Osteoblast (primary cell): Measurements from ENCODE around the gene EFNB2. TPM values are rescaled to one million over a fixed set of nuclear protein-coding genes. Genes with fewer than 3 reads are reported as not detected.

Experiments used
- DNase-seq: peaks from one replicate; pipeline ENCODE4 v3.0.0; 2011; ENCODE audit warnings: low spot score, mixed read lengths; ENCODE audit not compliant: insufficient read length; ENCODE audit errors: missing footprints
- H2AFZ ChIP-seq: 2 replicates; pipeline ENCODE4 v1.6.0; 2011; ENCODE audit warnings: mild to moderate bottlenecking, low read length
- H3K27ac ChIP-seq: 2 replicates; pipeline ENCODE4 v1.5.1; 2011; ENCODE audit warnings: mild to moderate bottlenecking, low read depth, low read length, moderate library complexity
- H3K27me3 ChIP-seq: 2 replicates; pipeline ENCODE4 v1.6.0; 2012; ENCODE audit warnings: mild to moderate bottlenecking, control low read depth, inconsistent platforms, low read length, moderate library complexity; ENCODE audit not compliant: insufficient read depth
- H3K36me3 ChIP-seq: 2 replicates; pipeline ENCODE4 v1.5.1; 2011; ENCODE audit warnings: mild to moderate bottlenecking, low read length, control low read depth, moderate library complexity; ENCODE audit not compliant: insufficient read depth
- H3K4me1 ChIP-seq: 2 replicates; pipeline ENCODE4 v1.5.1; 2011; ENCODE audit warnings: mild to moderate bottlenecking, low read length, control low read depth, moderate library complexity; ENCODE audit not compliant: insufficient read depth
- H3K4me2 ChIP-seq: 2 replicates; pipeline ENCODE4 v1.6.0; 2011; ENCODE audit warnings: mild to moderate bottlenecking, low read length; ENCODE audit not compliant: insufficient read depth
- H3K4me3 ChIP-seq: fragments of 200-600 bp; sonication (generic); 3 replicates; pipeline ENCODE4 v1.5.1; 2012; ENCODE audit warnings: mild to moderate bottlenecking, low read length, inconsistent platforms; ENCODE audit not compliant: insufficient read depth
- H3K79me2 ChIP-seq: 2 replicates; pipeline ENCODE4 v1.6.0; 2012; ENCODE audit warnings: mild to moderate bottlenecking, low read length, control low read depth, inconsistent platforms; ENCODE audit not compliant: insufficient read depth
- H3K9me3 ChIP-seq: 2 replicates; pipeline ENCODE4 v1.5.1; 2011; ENCODE audit warnings: low read depth, low read length, control low read depth
- H4K20me1 ChIP-seq: 2 replicates; pipeline ENCODE4 v1.6.0; 2012; ENCODE audit warnings: mild to moderate bottlenecking, low read length, control low read depth; ENCODE audit not compliant: insufficient read depth
- CTCF ChIP-seq: IDR thresholded peaks from 2 replicates; pipeline ENCODE4 v1.5.1; 2011; ENCODE audit warnings: mild to moderate bottlenecking, low read depth, low read length, moderate library complexity; ENCODE audit errors: extremely low read depth
- total RNA-seq: library from RNA; depleted of rRNA; stranded (reverse); fragments of >200 nt; gene quantifications from 2 replicates; pipeline ENCODE4 v1.2.3, GENCODE V29; 2012

The EFNB2 gene
- total RNA-seq, 1 donor, result 17.0 TPM

- Histone ChIP-seq H3K4me1 (no peaks in the 10 kb centered on the region), H2AFZ (no peak overlapping the region), H3K4me2 (no peak overlapping the region), H3K27me3 (no peaks in the 10 kb centered on the region), H3K27ac (no peak overlapping the region), H3K79me2 (no peaks in the 10 kb centered on the region), H3K36me3 (no peaks in the 10 kb centered on the region), H4K20me1 (no peaks in the 10 kb centered on the region), H3K4me3 (no peak overlapping the region), H3K9me3 (no peaks in the 10 kb centered on the region)
- TF ChIP-seq CTCF, result no peak
- DNase-seq, result no peak
Observed at GRCh38 chr13:106477303-106477702, 58.2 kb downstream of the EFNB2 start.

- H4K20me1 ChIP-seq, result no peaks in the 10 kb centered on the region
- H3K27ac ChIP-seq, result no peak overlapping the region
- H3K9me3 ChIP-seq, result no peaks in the 10 kb centered on the region
- H3K27me3 ChIP-seq, result no peaks in the 10 kb centered on the region
- no peak for DNase-seq
- no peak overlapping the region for H3K4me3 ChIP-seq
- no peak overlapping the region for H3K4me2 ChIP-seq
- no peak overlapping the region for H2AFZ ChIP-seq
- H3K79me2 ChIP-seq, result no peaks in the 10 kb centered on the region
- no peak for TF ChIP-seq CTCF
- H3K36me3 ChIP-seq, result no peaks in the 10 kb centered on the region
- H3K4me1 ChIP-seq, result peaks cover 6% of the 10 kb centered on the region
Observed at GRCh38 chr13:106475852-106476251, 59.6 kb downstream of the EFNB2 start.

- Histone ChIP-seq H3K79me2 (no peaks in the 10 kb centered on the region), H4K20me1 (no peaks in the 10 kb centered on the region), H3K4me3 (no peak overlapping the region), H3K9me3 (no peaks in the 10 kb centered on the region), H3K36me3 (no peaks in the 10 kb centered on the region), H3K27me3 (no peaks in the 10 kb centered on the region), H2AFZ (no peak overlapping the region), H3K4me1 (peaks cover 6% of the 10 kb centered on the region), H3K27ac (no peak overlapping the region), H3K4me2 (no peak overlapping the region)
- no peak for DNase-seq
- no peak for TF ChIP-seq CTCF
Observed at GRCh38 chr13:106474912-106475311, 60.5 kb downstream of the EFNB2 start.

- Histone ChIP-seq H3K4me1 (peaks cover 6% of the 10 kb centered on the region), H3K79me2 (no peaks in the 10 kb centered on the region), H3K27ac (no peak overlapping the region), H3K9me3 (no peaks in the 10 kb centered on the region), H2AFZ (peak overlapping the region; percentile 83), H3K4me3 (no peak overlapping the region), H3K36me3 (no peaks in the 10 kb centered on the region), H3K4me2 (no peak overlapping the region), H4K20me1 (no peaks in the 10 kb centered on the region), H3K27me3 (no peaks in the 10 kb centered on the region)
- no peak for DNase-seq
- no peak for TF ChIP-seq CTCF
Observed at GRCh38 chr13:106473154-106473553, 62.3 kb downstream of the EFNB2 start.
